ENCODE measurements around the gene AASDH.
A peak's percentile ranks its signal among the peaks of the same experiment; 100 is the strongest.

Gene AASDH

DNA sequence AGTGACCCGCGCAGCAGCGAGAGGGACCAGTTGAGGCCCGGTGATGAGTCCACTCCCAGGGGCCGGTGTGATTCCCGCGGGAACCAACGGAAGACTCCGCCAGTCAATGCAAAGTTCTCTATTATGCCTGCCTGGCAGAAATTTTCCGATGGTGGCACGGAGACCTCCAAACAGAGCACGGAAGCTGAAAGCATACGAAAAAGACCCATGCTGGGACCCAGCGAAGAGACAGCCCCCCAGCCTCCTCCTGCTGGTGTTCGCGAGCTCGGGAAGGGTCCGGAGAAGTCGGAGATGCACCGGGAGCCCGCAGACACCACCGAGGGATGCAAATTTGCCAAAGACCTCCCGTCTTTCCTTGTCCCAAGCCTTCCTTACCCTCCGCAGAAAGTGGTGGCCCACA lies 71.7 kb downstream of the AASDH start:
- no peak for DNase-seq

DNA sequence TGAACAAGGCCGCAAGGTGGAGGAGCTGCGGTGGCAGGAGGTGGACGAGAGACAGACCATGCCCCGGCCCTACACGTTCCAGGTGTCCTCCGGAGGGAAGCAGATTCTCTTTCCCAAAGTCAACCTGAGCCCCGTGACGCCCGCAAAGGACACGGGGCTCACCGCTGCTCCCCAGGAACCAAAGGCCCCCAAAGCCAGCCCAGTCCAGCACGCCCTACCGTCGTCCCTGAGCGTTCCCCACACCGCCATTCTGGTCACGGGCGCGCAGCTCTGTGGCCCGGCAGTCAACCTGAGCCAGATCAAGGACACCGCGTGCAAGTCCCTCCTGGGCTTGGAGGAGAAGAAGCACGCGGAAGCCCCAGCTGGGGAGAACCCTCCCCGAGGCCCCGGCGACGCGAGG lies 72.2 kb downstream of the AASDH start:
- DNase-seq = no peak

DNA sequence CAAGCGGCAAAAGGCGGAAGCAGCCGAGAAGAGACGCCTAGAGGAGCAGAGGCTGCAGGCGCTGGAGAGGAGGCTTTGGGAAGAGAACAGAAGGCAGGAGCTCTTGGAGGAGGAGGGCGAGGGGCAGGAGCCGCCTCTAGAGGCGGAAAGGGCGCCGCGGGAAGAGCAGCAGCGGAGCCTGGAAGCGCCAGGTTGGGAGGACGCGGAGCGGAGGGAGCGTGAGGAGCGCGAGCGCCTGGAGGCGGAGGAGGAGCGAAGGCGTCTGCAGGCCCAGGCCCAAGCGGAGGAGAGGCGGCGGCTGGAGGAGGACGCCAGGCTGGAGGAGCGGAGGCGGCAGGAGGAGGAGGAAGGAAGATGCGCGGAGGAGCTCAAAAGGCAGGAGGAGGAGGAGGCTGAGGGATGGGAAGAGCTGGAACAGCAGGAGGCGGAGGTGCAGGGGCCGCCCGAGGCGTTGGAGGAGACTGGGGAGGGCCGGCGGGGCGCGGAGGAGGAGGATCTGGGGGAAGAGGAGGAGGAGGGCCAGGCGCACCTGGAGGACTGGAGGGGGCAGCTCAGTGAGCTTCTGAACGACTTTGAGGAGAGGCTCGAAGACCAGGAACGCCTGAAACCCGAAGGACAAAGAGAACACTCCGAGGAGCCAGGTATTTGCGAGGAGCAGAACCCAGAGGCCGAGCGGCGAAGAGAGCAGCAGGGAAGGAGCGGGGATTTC lies 72.9 kb downstream of the AASDH start:
- DNase-seq = no peak

DNA sequence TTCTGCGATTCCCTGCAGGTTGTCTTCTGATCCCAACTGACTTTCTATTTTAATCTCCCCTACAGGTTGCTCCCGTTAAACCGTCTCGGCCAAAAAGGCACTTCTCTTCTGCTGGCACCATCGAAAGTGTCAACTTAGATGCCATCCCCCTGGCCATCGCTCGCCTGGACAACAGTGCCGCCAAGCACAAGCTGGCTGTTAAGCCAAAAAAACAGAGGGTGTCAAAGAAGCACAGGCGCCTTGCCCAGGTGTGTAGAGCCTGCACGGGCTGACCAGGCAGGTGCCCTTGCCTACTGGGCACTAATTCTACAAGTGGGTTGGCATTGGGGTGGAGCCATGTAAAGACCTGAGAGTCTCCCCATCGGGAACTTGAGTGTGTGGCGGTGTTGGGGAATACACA lies 74.2 kb downstream of the AASDH start:
- no peak for DNase-seq

DNA sequence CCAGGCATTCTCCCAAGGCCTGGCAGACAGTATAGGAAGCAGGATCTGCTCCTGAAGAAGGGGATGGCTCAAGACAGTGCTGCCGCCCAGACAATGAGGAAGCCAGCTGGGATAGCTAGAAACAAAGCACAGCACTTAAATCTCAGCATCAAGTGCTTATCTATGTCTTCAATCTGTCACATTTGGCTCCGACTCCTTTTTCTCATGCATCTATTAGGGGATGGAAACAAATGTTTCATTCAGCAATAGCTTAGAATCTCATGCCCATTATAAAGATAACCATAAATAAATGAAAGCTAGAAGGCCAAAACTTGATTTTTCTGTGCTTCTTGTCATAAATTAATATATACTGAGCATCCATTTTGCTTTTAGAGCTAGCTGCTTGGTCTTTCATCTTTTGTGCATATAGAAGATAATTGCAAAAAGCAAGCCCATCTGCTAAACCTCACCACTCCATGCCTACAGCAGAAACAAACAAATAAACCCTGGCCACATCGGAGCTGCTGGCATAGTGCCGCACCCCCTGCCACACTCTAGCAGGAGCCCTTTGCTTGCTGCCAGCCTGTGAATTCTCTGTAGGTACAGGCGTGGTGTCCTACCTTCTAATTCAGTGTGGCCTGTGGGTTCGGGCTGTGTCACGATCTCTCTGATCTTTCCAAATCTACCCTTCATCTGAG lies 75.9 kb downstream of the AASDH start:
- no peak for DNase-seq

DNA sequence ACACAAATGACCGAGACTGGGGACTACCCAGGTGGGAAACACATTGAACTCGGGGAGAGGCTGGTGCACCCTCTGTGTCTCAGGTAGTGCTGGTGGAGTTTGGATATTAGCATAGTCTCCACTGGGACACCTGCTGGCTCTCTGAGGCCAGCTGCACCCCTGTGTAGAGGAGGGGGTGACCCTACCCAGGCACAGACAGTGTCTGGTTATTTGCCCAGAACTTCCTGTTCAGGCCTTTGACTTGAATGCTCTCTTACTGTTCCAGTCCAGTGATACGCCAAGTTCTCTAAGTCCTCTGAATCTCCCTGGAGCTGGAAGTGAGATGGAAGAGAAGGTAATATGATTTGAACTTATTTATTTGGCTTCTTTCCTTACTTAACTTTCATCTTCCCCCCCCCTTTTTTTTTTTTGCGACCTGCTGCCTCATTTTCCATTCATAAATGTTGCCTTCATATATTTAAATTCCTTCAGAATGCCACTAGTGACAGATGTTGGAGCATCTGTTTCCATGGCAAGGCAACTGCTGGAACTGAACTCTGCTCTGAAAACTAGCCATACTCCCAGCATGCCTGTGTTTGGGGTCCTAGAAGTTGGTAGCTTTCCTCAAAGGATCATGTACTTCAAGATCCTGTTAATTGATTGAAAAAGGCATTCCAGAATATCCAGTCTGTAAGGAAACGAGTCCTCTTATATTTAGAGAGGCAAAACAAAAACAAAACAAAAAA lies 76.7 kb downstream of the AASDH start:
- DNase-seq = no peak

DNA sequence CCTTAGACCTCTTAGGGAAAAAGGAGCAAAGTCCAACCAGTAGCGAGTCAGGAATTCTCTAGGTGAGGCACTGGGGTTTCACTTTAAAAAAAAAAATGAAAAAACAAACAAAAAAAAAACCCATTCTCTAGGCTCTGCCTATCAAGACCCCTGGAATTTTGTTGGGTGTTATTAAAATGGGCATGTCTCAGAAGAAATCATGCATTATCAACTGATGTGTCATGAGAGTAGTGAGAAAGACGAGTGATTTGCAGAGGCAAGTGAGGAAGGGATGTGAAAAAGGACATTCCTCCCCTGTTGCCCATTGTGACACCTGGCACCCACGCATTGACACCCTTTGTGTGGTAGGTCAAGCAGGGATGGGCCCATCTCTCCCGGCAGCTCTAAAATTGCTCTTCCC lies 78.9 kb downstream of the AASDH start:
- DNase-seq = no peak

DNA sequence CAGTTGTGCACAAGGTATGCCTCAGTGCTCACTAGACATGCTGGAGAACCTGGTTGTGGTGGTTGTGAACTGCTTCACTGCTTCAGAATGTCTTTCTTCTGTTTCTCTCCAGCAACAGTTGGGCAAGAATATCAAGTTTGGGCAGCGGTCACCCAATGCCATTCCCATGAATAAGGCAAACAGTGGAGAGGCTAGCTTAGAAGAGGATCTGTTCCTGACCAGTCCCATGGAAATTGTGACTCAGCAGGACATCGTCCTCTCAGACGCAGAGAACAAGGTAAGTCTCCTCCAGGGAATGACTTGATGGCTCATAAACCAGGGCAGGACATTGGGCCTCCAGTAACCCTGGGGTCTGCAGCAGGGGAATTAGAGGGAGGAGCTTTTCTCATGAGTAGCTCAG lies 79.9 kb downstream of the AASDH start:
- peak; percentile 12 for DNase-seq

DNA sequence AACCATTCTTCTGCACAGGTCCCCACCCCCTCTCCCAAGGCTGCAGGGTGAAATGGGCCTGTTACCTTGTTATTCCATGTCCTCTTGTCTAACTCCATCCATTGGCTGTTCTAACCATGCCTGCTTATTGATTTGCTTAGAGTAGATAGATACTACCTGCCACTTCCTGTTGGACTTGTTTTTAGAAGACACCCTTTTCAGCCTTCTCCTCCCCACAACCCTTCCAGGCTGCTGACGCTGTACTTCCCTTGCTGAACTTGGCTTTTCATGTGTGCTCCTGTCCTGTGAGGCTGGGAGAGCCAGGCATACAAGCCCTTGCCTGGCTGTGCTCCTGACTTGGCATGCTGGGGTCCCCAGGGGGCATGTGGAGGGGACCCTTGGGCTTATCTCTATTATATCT lies 81.9 kb downstream of the AASDH start:
- no peak for DNase-seq

DNA sequence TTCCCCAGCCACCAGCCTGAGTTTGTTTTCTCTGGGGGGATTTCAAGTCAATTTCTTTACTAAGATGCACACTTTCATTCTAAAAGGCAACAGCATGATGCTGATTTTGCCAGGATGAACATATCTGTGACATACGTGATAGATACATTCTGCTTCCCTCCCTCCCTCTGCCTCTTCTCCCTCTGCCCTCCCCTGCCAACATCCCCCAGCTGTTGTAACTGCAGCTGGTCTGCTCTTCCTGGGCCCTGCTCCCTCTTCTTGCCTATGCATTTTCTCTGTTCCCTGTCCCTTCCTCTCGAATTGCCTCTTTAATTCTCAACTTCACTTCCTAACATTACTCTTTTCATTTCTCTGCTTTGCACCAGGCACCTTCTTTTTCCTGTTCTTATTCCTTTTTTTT lies 83.4 kb downstream of the AASDH start:
- DNase-seq = no peak

DNA sequence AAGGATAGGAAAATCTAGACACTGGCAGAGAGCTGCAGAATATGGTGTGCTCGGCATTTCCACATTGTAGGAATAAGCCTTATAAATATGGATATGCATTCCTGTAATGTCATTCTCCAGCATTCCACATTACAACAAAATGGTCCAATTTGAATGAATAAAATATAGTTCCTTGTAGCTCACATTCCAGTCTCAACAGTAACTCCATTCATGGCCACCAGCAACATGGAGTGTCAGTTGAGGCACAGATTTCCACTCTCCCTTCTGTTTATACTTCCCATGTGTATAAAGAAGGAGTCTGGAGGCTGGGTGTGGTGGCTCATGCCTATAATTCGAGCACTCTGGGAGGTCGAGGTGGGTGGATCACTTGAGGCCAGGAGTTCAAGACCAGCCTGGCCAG lies 84.5 kb downstream of the AASDH start:
- no peak for DNase-seq

DNA sequence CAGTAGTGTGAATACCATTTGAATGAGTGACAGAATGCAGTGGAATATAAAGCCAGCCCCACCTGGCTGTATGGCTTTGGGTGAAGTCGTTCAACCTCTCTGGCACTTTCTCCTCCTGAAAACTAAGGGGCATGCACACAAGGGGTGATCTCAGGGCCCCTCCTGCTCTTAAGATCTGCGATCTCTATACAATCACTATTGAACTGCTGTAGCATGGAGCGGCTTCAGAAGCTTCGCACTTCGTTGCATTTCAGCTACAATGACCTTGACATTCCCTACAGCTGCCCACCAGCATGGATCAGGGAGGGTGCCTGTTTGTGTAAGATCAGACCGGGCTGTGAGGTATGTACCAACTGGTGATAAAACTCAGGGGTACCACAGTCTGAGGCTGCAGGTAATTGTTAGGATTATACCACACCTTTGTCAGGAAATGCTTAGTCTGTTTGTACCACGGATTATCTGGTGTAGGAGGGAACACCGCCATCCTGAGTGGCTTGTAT lies 85.2 kb downstream of the AASDH start:
- no peak for DNase-seq

DNA sequence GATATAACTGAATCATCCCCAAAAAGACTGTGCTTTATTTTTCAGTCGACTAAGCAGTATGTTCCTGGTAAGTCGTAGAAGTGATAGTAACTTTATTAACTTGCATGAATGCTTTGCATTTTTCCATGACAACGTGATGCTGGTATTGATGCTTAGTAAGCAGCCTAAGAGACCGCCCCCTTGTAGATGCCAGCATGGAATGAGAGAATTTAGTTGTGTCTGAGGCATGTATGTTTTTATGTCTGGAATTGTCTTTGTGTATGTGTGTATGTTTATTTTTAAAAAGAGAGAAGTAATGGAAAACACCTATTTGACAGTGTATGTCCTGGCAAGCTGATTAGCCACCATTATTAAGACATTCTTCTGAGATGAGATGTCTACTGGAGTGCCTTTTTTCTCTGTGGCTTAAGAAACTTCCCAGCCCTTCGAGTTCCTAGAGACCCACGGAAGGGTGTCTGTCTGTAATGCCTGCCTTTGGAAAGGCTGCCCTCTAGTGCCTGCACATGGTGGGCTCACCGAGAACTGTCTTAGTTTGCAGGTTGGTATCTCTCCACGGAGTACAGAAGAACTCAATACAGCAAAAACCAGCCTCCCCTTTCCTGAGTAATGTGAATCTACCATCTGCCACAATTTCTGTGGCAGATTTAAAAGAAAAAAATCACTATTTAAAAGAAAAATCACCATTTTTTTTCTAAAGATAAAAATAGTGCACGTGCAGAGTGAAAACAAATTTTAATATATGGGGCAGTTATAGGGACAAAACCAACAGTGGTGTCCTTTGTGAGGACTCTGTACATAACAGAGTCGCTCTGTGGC lies 85.9 kb downstream of the AASDH start:
- peak; percentile 89 for DNase-seq

DNA sequence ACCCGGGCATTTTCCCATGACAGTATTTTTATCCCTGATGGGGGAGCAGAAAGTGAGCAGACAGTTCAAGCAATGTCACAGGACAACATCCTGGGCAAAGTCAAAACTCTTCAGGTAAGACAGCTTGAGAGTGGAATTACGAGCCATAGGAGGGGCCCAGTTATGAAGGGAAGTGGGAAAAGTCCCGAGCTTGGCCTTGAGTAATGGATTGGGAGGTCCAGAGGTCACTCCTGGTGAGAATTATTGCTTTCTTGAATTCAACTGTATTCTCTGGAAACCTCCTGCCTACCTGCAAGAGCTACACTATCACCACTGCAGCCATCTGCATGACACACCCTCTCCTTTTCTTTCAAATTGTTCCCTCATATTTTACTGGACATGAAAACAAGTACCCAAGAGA lies 89.1 kb downstream of the AASDH start:
- DNase-seq = no peak

DNA sequence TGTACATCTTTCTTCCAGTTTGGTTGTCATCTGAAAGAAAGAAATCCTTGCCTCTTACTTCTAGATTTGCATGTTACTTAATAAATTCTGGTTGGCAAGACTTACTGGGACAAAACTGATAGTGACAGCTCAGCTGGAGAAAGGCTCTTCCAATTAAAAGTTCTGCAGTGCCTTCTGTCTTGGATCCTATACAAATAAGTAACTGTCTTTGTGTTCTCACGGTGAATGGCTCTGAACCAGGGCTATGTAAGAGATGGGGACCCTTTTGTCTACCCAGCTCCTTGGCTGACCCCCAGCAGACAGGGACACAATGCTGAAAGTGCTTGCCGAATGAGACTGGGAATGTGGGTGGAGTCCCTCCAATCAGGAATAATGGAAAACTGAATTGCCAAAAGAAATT lies 89.5 kb downstream of the AASDH start:
- no peak for DNase-seq

DNA sequence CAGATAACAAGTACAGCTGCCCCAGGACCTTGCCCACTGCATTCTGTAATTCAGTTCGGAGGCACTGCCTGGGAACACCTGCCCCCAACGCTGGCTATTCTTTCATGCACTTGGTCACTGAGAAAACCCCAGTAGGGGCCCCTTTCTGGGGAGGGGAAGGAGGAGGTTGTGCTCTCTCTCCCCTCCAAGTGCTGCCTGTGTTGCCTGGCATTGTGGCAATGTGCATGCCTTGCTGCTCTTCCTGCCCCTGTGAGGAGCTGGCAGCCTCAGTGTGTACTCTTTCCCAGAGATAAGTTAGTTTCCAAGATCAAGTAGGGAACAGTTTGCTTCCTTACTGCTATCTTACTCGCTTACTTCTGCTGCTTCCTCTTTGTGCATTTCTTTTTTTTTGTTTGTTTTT lies 90.8 kb downstream of the AASDH start:
- DNase-seq = no peak

DNA sequence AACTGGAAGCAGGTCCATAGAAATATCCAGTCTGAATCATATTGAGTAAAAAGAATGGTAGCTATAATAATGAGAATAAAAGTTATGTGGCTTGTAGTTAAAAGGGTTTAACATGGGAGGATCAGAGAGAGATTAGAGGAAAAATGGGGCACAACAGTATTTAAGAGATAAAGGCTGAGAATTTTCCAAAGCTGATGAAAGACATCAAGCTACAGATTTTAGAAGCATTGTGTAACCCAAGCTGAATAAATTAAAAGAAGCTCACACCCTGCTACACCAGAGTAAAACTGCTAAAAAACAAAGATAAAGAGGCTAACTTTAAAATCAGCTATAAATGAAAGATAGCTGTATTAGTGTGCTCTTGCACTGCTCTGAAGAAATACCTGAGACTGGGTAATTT lies 94.2 kb downstream of the AASDH start:
- DNase-seq = no peak

DNA sequence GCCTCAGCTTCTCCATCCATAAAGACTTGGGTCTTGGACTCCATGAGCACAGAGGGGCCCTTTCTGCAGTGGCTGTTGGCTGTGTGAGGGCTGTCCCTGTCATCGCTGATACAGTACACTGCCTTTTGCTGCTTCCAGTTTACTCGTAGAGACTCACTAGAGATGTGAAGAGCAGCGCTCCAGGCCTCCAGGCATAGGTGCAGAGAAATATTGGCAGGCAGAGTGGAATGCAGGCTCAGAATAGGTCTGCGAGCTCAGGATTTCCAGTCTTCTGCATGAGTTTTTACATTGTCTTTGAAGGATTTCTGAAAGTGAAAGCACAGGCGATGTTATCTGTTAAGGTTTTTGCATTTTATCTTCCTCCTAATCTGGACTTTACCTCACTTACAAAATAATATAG lies 97.4 kb downstream of the AASDH start:
- DNase-seq = no peak

DNA sequence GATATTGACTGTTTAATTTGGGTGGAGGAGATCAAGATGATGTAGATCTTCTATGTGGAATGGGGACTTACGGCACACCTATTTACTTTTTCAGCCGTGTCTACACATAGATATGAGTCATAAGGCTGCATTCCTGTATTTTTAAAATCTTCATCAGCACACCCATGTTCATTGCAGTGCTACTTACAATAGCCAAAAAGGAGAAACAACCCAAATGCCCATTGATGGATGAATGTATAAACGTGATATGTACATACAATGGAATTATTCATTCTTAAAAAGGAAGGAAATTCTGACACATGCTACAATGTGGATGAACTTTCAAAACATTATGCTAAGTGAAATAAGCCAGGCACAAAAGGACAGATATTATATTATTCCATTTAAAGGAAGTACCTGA lies 98.6 kb downstream of the AASDH start:
- no peak for DNase-seq
